Measurements from ENCODE around the gene RND2.
"Not testable (repeated sequence)": the region's sequence is repeated elsewhere in the genome, so short reads cannot be mapped to it uniquely, and the experiment has no call there.

The RND2 gene

DNA sequence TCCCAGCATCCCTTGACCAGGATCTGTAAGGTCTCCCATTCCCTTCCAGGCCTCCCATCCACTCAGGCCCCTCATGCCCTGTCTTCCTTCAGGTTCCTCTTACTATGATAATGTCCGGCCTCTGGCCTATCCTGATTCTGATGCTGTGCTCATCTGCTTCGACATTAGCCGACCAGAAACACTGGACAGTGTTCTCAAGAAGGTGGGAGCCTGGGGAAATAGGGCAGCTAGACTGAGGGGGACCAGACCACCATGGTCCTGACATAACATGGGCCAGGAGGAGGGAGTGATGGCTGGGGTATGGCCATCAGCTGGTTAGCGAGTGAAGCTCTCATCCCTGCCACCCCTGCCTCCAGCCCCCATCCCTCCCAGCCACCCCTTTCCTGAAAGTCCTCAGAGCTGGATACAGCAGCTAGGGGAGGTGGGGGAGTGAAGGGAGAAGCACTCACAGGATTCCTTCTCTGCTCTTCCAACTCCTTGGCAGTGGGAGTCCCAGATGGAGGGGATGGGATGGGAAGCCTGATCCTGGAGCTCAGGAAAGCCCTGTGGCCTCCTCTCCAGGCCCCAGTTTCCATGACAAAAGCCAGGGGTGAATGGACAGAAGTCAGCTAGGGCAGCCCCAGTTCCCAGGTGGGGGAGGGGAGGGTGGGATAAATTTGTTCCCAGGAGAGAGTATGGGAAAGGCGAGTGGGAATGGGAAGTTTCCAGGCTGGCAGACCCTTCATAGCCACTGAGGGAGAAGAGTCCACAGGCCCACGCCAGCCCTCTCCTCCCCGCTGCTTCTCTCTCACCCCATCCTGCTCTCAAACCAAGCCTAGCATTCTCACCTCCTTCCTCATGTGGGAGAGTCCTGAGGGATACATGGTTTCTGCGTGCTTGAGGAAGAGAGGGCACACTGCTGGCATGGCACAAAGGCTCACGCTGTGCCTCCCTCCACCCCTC lies 2.3 kb downstream of the RND2 start:
- no peak for DNase-seq

DNA sequence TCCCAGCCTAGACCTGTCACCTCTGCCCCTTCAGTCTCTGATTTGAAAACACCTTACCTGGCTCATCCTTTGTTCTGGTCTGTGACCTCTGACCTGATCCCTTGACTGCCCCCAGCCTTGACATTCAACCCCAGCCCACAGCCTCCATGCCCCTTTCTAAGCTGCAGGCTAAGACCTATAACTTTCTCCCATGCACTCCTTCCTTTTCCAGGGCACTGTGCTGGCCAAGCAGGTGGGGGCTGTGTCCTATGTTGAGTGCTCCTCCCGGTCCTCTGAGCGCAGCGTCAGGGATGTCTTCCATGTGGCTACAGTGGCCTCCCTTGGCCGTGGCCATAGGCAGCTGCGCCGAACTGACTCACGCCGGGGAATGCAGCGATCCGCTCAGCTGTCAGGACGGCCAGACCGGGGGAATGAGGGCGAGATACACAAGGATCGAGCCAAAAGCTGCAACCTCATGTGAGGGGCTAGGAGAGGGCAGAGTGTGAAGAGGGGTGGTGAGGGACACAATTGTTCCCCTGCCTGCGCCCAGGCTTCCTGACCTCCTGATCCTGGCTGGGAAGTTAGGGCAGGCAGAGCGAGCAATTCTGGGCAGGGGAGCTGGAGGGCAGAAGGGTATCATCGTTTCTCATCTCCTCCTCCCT lies 3.3 kb downstream of the RND2 start:
- no peak for DNase-seq

DNA sequence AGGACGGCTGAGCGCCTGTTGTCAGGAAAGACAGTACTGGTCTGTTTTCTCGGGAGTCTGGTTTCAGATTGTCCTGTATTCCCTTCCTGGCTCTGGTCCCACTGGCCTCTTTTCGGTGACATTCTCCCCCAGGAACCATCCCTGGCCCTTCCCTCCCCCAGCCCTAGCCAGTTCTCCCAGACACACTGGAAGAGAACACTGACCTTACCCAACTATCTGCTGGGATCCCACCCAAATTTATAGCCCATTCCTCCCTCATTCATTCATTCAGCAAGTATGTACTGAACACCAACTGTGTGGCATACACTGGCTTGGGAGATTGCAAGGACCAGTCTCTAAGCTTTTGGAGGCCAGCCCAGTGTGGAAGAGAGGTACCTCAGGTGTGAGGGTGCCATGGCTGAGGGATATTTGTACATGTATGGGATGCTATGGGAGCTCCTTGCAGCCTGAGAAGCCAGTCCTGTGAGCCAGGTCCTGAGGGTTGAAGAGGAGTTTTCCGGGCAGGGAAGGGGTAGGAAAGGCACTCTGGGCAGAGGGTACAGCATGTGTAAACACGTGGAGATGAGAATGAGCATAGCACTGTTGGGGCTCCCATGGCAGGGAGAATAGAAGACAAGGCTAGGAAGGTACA lies 5.2 kb downstream of the RND2 start:
- DNase-seq = no peak

DNA sequence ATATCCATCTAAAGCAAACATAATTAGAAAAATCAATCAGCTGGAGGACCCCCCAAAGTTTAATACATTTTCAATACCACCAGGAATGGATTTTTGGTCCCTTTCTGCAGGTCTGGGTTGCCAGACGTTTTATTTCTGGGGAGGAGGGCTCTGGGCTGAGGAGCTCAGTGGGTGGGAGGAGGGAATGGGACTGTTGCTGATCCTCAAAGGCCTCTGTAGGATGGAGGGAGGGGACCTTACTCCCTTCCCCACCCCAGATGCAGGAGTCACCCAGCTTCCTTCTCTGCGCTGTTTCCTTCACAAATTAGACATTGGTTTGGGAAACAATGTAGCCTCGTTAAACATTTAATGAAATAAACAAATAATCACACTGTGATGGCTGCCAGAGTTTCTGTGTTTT lies 6.6 kb downstream of the RND2 start:
- no peak for DNase-seq

DNA sequence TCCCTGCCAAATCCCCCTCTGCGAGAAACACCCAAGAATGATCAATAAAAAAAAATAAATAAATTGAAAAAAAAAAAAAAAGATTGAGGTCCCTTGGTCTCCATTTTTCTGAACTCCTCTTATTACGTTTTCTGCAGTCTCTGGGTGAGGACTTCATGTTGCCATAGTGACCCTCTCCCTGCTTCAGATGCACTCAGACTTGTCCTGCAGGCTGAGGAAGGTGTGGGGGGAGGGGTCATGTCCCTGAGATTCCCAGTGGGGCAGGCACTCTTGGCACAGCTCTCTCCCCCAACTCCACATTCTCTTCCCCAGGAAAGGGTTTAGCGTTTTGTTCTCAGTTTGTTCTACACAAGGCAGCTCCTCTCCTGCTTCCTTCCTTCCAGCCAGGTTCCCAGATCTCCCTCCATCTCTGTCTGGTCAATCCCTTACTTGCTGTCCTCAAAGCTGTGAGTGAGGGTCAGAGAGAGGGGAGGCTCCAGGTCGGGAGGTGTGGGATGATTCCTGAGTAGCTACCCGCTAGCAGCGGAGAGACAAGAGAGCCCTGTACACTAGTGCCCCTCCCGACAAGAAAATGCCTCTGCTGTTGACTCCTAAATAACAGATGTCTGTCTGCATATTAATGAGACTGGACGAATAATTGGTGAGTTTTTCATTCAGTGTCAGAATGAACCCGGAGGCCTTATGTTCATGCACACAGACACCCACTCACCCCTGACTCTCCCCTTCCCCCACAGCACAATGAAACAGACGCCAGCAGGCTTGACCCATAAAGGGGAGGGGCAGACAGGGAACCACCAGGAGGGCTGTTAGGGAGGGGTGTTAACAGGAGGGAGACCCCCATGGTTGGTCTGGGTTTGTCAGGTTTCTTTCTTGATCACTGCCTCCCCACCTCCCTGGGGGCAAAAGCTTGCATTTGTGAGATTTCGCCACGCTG lies 9.2 kb downstream of the RND2 start:
- DNase-seq = no peak

DNA sequence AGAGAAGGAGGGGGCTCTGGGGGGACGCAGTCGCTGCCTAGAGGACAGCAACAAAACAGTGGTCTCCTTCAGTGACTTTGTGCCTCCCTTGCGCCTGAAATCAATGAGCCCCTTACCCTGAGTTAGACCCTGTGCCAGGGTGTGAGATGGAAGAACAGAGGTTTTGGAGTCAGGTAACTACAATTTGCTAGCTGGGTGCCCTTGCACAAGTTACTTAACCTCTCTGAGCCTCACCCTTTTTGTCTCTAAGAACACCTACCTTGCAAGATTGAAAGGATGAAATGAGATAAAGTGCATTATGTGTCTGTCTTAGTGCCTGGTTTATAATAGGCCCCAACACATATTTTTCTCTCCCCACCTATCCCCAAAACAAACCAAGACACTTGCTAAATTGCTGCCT lies 9.9 kb downstream of the RND2 start:
- no peak for DNase-seq

DNA sequence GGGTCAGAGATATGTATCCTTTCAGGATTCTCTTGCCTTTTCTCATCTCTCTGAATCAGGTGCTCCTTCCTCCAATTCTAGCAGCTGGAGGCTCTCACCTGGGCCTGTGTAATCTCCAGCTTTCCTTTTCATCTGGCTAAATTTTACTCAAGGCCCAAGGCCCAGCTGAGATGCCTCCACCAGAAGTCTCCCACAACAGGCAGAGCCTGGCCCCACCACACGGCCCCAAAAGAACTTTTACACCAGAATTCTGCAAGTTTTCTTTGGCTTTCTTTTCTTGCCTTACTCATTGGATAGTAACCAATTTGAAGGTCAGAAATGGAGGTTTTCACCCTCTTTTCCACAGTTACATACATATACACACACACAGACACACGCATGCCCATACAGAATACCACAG lies 14.6 kb downstream of the RND2 start:
- no peak for DNase-seq

DNA sequence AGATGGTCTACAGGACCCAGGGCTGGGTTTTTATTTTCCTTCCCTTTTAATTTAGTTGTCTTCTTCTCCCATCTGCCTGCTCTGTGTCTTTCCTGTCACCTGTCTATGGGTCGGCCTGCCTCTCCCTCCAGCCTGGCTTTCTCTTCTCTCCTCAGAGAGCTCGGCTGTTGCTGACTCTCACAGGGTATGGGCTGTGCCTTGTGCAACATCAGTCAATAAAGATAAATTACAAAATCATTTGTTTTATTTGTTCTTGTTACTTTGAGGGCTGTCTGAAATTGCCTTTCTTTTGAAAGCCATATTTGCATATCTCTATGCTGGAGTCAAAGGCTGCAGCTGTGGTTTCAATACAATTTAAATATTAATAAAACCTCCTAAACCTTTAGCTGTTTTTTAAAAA lies 15.6 kb downstream of the RND2 start:
- DNase-seq = no peak

DNA sequence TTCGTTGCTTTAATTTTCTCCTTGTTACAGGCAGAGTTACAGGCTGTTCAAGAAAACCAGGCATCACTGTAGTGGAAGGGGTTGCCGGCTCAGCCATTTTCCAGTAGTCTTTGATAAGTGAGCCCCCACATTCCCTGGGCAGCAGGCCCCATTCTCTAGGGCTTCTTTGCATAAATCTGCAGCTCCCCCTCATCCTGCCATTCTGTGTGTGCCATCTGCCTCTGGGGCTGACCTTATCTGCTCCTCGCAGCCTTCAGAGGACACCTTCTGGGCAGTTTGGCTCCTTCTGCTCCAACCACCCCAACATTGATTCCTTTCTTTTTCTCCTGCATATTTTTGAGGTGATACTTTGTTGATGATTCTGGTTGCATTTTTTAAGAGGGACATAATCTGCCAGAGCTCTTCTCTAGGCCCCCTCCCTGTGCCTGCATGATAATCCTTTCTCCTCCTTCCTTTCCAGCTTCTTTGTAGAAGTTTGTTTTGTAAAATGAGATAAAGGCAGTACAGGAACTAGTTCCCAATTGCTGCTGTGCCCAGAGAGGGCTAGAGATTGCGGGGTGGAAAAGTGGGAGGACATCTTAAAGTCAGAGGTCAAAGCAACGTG lies 17.1 kb downstream of the RND2 start:
- no peak for DNase-seq

DNA sequence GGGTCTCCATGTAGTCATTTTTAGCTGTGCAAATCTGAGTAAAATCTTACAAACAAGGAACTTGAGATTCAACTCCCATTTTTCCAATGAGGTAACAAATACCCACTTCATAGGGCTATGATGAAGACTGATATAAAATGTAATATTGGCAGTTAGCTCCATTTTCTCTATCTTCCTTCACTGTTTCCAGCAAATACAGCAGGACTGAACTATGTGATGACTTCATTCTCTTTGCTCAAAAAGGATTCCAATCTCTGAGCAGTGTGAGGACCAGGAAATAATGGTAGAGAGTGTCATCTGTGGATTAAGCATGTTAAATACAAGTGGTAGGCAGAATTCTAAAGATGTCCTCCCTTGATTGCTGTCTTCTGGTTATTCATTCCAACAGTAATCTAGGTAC lies 18.3 kb downstream of the RND2 start:
- no peak for DNase-seq

DNA sequence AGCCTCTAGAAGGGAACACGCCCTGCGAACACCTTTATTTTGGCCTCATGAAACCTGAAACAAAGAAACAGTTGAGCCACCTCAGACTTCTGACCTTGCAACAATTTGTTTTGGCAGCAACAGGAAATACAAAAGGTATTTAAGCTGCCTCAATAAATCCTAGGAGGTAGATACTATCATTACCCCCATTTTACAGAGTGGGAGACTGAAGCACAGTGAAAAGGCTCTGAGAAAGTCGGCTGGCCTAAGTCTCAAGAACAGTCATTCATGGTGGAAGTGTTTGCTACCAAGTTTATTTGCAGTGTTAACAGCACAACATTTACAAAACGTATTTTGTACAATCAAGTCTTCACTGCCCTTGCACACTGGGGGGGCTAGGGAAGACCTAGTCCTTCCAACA lies 19.0 kb downstream of the RND2 start:
- no peak for DNase-seq

DNA sequence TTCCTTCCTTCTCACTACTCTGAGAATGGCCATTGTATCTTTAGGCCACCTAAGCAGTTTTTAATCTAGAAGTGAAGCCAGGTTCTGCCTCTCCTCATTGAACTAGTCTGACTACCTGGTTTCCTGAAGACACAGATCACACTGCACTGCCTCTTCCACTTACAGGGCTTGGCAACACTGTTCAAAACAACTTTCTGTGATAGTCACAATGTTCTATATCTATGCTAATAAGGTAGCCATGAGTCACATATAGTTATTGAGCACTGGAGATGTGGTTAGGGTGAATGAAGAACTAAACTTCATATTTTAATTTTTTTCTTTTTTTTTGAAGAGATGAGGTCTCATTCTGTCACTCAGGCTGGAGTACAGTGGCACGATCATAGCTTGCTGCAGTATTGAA lies 26.9 kb downstream of the RND2 start:
- DNase-seq = no peak

DNA sequence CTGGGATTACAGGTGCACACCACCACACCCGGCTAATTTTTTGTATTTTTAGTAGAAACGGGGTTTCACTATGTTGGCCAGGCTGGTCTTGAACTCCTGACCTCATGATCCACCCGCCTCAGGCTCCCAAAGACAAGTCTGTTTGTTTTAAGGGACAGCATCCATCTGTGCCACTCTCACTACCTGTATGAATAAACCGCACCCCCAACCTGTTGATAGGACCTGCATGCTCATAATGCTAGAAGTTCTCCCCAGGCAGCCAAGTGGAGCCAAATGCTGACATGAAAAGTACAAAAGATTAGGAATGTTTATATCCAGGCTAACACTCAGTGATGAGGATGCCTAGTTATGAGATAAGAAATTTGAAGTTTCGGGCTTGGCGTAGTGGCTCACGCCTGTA lies 28.0 kb downstream of the RND2 start:
- DNase-seq = not testable (repeated sequence)

DNA sequence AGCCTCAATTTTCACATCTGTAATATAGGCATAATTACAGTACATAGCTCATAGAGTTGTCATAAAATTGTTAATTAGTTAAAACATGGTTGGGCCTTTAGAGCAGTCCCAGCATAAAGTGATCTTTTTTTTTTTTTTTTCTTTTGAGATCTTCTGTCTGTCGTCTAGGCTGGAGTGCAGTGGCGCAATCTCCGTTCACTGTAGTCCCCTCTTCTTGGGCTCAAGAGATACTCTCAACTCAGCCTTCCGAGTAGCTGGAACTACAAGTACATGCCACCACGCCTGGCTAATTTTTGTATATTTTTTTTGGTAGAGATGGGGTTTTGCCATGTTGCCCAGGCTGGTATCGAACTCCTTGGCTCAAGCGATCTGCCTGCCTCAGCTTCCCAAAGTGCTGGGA lies 31.0 kb downstream of the RND2 start:
- DNase-seq = no peak

DNA sequence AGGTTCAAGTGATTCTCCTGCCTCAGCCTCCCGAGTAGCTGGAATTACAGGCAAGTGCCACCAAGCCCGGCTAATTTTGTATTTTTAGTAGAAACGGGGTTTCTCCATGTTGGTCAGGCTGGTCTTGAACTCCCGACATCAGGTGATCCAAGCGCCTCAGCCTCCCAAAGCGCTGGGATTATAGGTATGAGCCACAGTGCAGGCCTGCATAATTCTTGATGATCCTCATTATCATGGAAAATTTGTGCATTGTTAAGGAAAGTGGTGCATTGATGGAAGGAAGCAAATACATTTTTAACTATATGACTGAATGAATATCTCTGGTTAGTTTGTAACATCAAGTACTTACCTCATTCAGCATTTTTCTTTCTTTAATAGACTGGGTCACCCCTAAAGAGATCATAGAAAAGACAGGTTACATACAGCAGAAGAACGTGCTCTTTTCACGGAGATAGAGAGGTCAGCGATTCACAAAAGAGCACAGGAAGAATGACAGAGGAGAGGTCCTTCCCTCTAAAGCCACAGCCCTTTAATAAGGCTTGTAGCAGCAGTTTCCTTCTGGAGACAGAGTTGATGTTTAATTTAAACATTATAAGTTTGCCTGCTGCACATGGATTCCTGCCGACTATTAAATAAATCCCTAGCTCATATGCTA lies 38.1 kb downstream of the RND2 start:
- DNase-seq = no peak

DNA sequence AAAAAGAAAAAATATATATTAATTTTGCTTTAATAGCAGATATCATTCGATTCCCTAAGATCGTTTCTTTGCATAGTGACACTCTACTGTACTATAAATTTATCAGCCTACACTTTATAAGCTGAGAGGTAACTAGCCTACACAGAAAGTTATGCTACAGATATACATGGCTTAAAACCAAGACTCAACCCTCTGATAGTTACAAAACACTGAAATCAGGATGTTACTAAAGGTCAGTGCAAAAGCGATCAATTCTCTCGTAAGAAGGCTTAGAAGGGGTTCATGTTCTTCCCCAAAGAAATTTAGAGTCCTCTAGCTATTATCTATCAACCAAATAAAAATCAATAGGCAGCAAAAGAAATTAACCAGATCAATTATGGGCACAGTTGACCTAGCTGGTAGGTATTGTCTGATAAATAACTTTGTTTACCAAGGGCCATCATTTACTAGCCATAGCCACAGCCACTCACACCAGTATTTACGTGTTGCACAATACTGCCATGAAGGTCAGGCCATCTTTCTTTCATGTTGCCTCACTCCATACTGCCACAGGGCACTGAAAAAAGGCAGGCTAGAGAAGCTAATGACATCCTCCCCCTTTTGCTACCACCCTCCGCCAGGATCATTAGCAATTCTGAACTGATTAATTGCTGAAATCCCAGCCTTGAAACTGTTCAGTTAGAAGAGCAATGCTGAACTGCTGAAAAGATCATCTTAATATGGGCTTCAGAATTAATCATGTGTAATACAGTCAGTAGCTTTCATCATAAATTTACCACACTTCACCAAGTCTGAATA lies 43.7 kb downstream of the RND2 start:
- DNase-seq = no peak

DNA sequence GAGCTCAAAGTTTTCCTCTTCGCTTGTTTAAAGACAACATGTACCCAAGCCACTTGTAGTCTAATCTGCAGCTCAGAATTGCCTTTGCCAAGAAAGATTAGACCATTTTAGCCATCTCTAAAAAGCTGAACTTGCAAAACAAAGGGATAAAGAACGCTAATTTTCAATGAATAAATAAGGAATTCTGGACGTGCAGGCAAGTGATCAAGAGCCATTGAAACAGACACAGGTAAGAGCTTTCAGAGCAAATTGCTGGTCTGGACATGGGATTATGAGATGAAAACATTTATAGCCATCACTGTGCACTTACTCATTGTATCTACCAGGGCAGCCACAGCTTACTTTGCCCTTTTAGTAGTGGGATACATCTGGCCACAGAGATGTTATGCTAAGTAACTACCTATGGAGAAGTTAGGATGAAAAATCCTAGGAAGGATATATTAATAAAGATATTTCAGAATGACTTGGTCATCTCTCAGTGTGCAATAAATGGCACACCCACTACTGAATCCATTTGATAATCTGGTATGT lies 44.4 kb downstream of the RND2 start:
- DNase-seq = no peak

DNA sequence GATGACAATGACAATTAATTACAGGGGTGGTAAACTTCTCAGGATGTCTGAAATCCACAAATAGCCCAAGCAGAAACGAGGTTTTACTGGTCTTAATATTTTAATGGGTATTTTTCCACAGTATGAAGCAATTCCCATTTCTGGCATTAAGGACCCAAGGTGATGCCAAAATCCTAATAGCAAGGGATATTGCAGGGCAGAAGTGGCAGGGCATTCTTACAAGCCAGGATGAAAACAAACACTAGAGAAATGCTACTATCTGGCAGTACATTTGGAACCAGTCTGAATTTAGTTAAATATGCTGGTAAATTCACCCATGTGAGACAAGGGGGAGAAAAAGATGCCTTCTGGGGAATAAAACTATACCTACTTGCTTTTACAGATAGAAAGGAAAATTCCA lies 45.2 kb downstream of the RND2 start:
- no peak for DNase-seq

DNA sequence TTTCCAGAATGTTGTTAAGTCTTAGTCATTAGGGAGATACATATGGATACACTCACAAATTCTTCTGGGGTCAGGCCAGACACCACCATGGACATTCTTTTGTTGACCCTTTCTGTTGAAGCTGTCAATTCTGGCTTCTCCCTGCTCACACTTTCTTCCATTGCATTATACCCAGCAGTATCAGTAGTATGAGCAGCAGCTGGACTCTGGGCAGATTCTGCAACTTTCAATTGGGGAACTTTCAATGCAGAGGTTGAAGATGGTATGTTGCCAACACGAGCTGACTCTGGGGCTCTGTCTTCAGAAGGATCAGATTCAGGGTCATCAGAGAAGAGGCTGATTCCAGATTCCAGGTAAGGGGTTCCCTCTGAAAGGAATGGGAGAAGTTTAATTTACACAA lies 45.8 kb downstream of the RND2 start:
- DNase-seq = no peak

DNA sequence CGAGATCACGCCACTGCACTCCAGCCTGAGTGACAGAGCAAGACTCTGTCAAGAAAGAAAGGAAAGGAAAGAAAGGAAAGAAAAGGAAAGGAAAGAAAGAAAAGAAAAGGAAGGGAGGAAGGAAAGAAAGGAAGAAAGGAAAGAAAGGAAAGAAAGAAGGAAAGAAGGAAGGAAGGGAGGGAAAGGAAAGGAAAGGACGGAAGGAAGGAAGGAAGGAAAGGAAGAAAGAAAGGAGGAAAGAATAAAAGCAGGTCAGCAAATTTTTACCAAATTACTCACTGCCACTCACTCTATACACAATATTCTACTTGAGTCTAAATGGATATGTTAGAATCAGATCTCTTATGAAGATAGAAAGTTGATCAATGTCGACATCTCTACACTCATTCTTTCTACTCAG lies 49.8 kb downstream of the RND2 start:
- no peak for DNase-seq

All from NCI-H446 treated with DMSO at 0.1 percent for 48 hours (cell line).